Chondrocyte (in vitro differentiated cells): Measurements from ENCODE around the gene SSTR5. TPM values are rescaled to one million over a fixed set of nuclear protein-coding genes. Genes with fewer than 3 reads are reported as not detected.

ENCODE experiments used
- DNase-seq: peaks from one replicate; pipeline ENCODE4 v3.0.0; 2021; ENCODE audit warnings: mixed read lengths, low spot score
- H3K27ac Mint-ChIP-seq: one replicate; pipeline ENCODE4 v1.8.0; 2021; ENCODE audit warnings: mild to moderate bottlenecking, moderate library complexity, mixed read lengths; ENCODE audit not compliant: unreplicated experiment
- H3K27me3 Mint-ChIP-seq: 2 replicates; pipeline ENCODE4 v1.8.0; 2021; ENCODE audit warnings: low read depth, mixed read lengths
- H3K36me3 Mint-ChIP-seq: 2 replicates; pipeline ENCODE4 v1.8.0; 2021; ENCODE audit warnings: low read depth, mixed read lengths
- H3K4me1 Mint-ChIP-seq: 2 replicates; pipeline ENCODE4 v1.8.0; 2021; ENCODE audit warnings: low read depth, mild to moderate bottlenecking, mixed read lengths
- H3K4me3 Mint-ChIP-seq: one replicate; pipeline ENCODE4 v1.8.0; 2021; ENCODE audit warnings: mild to moderate bottlenecking, moderate library complexity, mixed read lengths; ENCODE audit not compliant: unreplicated experiment
- H3K9me3 Mint-ChIP-seq: 2 replicates; pipeline ENCODE4 v1.8.0; 2021; ENCODE audit warnings: low read depth, mixed read lengths
- CTCF ChIP-seq: fragments of 200-600 bp; sonication (generic); IDR thresholded peaks from 2 replicates; pipeline ENCODE4 v1.5.0; 2021; ENCODE audit warnings: antibody characterized with exemption, mild to moderate bottlenecking, moderate library complexity
- total RNA-seq: library from RNA; stranded (reverse); gene quantifications from 3 replicates; pipeline ENCODE4 v1.2.1, GENCODE V29; 2021

The SSTR5 gene
- total RNA-seq, 1 donor from 2014 or later: not detected

- H3K27ac Mint-ChIP-seq: no peak overlapping the region
- no peak overlapping the region for H3K4me3 Mint-ChIP-seq
- H3K36me3 Mint-ChIP-seq: no peaks in the 10 kb centered on the region
- DNase-seq: no peak
- H3K9me3 Mint-ChIP-seq: no peaks in the 10 kb centered on the region
- H3K27me3 Mint-ChIP-seq: peaks cover 11% of the 10 kb centered on the region
- no peak for TF ChIP-seq CTCF
- H3K4me1 Mint-ChIP-seq: no peaks in the 10 kb centered on the region
Observed at GRCh38 chr16:1031666-1032065, 40.9 kb upstream of the SSTR5 start.

- no peaks in the 10 kb centered on the region for H3K9me3 Mint-ChIP-seq
- no peaks in the 10 kb centered on the region for H3K36me3 Mint-ChIP-seq
- no peak overlapping the region for H3K27ac Mint-ChIP-seq
- TF ChIP-seq CTCF: no peak
- no peak overlapping the region for H3K4me3 Mint-ChIP-seq
- peaks cover 9% of the 10 kb centered on the region for H3K27me3 Mint-ChIP-seq
- DNase-seq: no peak
- peaks cover 4% of the 10 kb centered on the region for H3K4me1 Mint-ChIP-seq
Observed at GRCh38 chr16:1032607-1033006, 39.9 kb upstream of the SSTR5 start.

GRCh38 chr16:1033128-1033679, 39.3 kb upstream of the SSTR5 start:
- Mint-ChIP-seq H3K4me3 (no peak overlapping the region), H3K27me3 (peaks cover 8% of the 10 kb centered on the region)
- TF ChIP-seq CTCF: no peak

GRCh38 chr16:1034230-1035065, 38.1 kb upstream of the SSTR5 start:
- TF ChIP-seq CTCF: no peak
- no peak overlapping the region for H3K4me3 Mint-ChIP-seq
- no peaks in the 10 kb centered on the region for H3K36me3 Mint-ChIP-seq
- H3K27me3 Mint-ChIP-seq: peaks cover 2% of the 10 kb centered on the region
- H3K9me3 Mint-ChIP-seq: no peaks in the 10 kb centered on the region
- peaks cover 4% of the 10 kb centered on the region for H3K4me1 Mint-ChIP-seq
- no peak for DNase-seq
- no peak overlapping the region for H3K27ac Mint-ChIP-seq

More at GRCh38 chr16:1033128-1033679, 39.3 kb upstream of the SSTR5 start:
- H3K9me3 Mint-ChIP-seq: no peaks in the 10 kb centered on the region
- no peak overlapping the region for H3K27ac Mint-ChIP-seq
- H3K4me1 Mint-ChIP-seq: peaks cover 4% of the 10 kb centered on the region
- no peaks in the 10 kb centered on the region for H3K36me3 Mint-ChIP-seq
- DNase-seq: no peak

- peaks cover 4% of the 10 kb centered on the region for H3K4me1 Mint-ChIP-seq
- DNase-seq: no peak
- no peaks in the 10 kb centered on the region for H3K27me3 Mint-ChIP-seq
- H3K36me3 Mint-ChIP-seq: no peaks in the 10 kb centered on the region
- no peaks in the 10 kb centered on the region for H3K9me3 Mint-ChIP-seq
- TF ChIP-seq CTCF: no peak
- H3K27ac Mint-ChIP-seq: no peak overlapping the region
- no peak overlapping the region for H3K4me3 Mint-ChIP-seq
Observed at GRCh38 chr16:1035066-1035415, 37.5 kb upstream of the SSTR5 start.
